Natural killer cell treated with Interleukin-12 subunit alpha and Interleukin-12 subunit beta and Interleukin-15 and Interleukin-18, amount 100 ng/mL, for 72 hours (primary cell): ENCODE data around the gene VPS51. TPM values are rescaled to one million over a fixed set of nuclear protein-coding genes. Genes with fewer than 3 reads are reported as not detected.

ENCODE experiments used
- ATAC-seq, 2 donors: fragments of 150-1000 bp; cut with Tn5 transposase in 1 of 2; sonication (Bioruptor Pico), chemical (Tn5 transposase) in 1 of 2; 2 replicates each; pipeline ENCODE4 v1.10.0; 2021
- DNase-seq: peaks from one replicate; pipeline ENCODE4 v3.0.0; 2022; ENCODE audit warnings: low spot score
- H3K27ac Mint-ChIP-seq, 2 donors: 1 replicate in 1 of 2; 2 replicates in 1 of 2; pipeline ENCODE4 v1.8.0; 2022; ENCODE audit warnings: mixed read lengths in 2 of 2, mild to moderate bottlenecking in 1 of 2, moderate library complexity in 1 of 2
- H3K27me3 Mint-ChIP-seq, 2 donors: 1 replicate in 1 of 2; 2 replicates in 1 of 2; pipeline ENCODE4 v1.8.0; 2022; ENCODE audit warnings: mixed read lengths in 2 of 2
- H3K36me3 Mint-ChIP-seq: one replicate; pipeline ENCODE4 v1.8.0; 2022; ENCODE audit warnings: mixed read lengths
- H3K4me1 Mint-ChIP-seq, 2 donors: 1 replicate in 1 of 2; 2 replicates in 1 of 2; pipeline ENCODE4 v1.8.0; 2022; ENCODE audit warnings: low read depth in 2 of 2, mixed read lengths in 2 of 2, mild to moderate bottlenecking in 1 of 2
- H3K4me3 Mint-ChIP-seq: one replicate; pipeline ENCODE4 v1.8.0; 2022; ENCODE audit warnings: mixed read lengths
- H3K9me3 Mint-ChIP-seq: 2 replicates; pipeline ENCODE4 v1.8.0; 2022; ENCODE audit warnings: mixed read lengths
- total RNA-seq, 2 donors: library from RNA; stranded (reverse); gene quantifications; one replicate each; pipeline ENCODE4 v1.2.3, GENCODE V29; 2022

The VPS51 gene
- total RNA-seq, 2 donors from 2014 or later, result 132 to 149 TPM

GRCh38 chr11:65151331-65151899, 55.4 kb downstream of the VPS51 start:
- DNase-seq, result no peak
- no peak for ATAC-seq
- no peak overlapping the region for H3K27ac Mint-ChIP-seq

GRCh38 chr11:65152122-65152521, 56.1 kb downstream of the VPS51 start:
- Mint-ChIP-seq H3K36me3 (no peaks in the 10 kb centered on the region), H3K4me3 (no peak overlapping the region), H3K27ac (no peak overlapping the region), H3K4me1 (peaks cover 0 to 5% of the 10 kb centered on the region in 2 donors), H3K27me3 (peaks cover 0 to 19% of the 10 kb centered on the region in 2 donors), H3K9me3 (no peaks in the 10 kb centered on the region)
- ATAC-seq (no peak), DNase-seq (no peak)

More at GRCh38 chr11:65151331-65151899, 55.4 kb downstream of the VPS51 start:
- Mint-ChIP-seq H3K4me1 (peaks cover 0 to 5% of the 10 kb centered on the region in 2 donors), H3K9me3 (no peaks in the 10 kb centered on the region), H3K36me3 (no peaks in the 10 kb centered on the region), H3K4me3 (no peak overlapping the region), H3K27me3 (peaks cover 0 to 19% of the 10 kb centered on the region in 2 donors)

GRCh38 chr11:65156256-65156655, 60.2 kb downstream of the VPS51 start:
- no peak for DNase-seq
- no peaks in the 10 kb centered on the region for H3K4me1 Mint-ChIP-seq
- H3K27ac Mint-ChIP-seq, result no peak overlapping the region
- no peak for ATAC-seq
- no peak overlapping the region for H3K4me3 Mint-ChIP-seq
- no peaks in the 10 kb centered on the region for H3K9me3 Mint-ChIP-seq
- H3K27me3 Mint-ChIP-seq, result peaks cover 0 to 16% of the 10 kb centered on the region in 2 donors
- H3K36me3 Mint-ChIP-seq, result no peaks in the 10 kb centered on the region

GRCh38 chr11:65156926-65157325, 60.9 kb downstream of the VPS51 start:
- peaks cover 0 to 9% of the 10 kb centered on the region in 2 donors for H3K27me3 Mint-ChIP-seq
- DNase-seq (no peak), ATAC-seq (no peak)
- no peaks in the 10 kb centered on the region for H3K9me3 Mint-ChIP-seq
- H3K4me3 Mint-ChIP-seq, result no peak overlapping the region
- H3K4me1 Mint-ChIP-seq, result no peaks in the 10 kb centered on the region
- no peak overlapping the region for H3K27ac Mint-ChIP-seq
- no peaks in the 10 kb centered on the region for H3K36me3 Mint-ChIP-seq

- H3K27me3 Mint-ChIP-seq, result peaks cover 0 to 9% of the 10 kb centered on the region in 2 donors
- H3K36me3 Mint-ChIP-seq, result no peaks in the 10 kb centered on the region
- no peak overlapping the region for H3K27ac Mint-ChIP-seq
- H3K4me1 Mint-ChIP-seq, result no peaks in the 10 kb centered on the region
- no peak for DNase-seq
- H3K9me3 Mint-ChIP-seq, result no peaks in the 10 kb centered on the region
- ATAC-seq, result no peak
- H3K4me3 Mint-ChIP-seq, result no peak overlapping the region
Observed at GRCh38 chr11:65157336-65157735, 61.3 kb downstream of the VPS51 start.

- no peak overlapping the region for H3K4me3 Mint-ChIP-seq
- no peaks in the 10 kb centered on the region for H3K4me1 Mint-ChIP-seq
- ATAC-seq (no peak), DNase-seq (no peak)
- no peaks in the 10 kb centered on the region for H3K36me3 Mint-ChIP-seq
- H3K27ac Mint-ChIP-seq, result no peak overlapping the region
- no peaks in the 10 kb centered on the region for H3K9me3 Mint-ChIP-seq
- H3K27me3 Mint-ChIP-seq, result peaks cover 0 to 5% of the 10 kb centered on the region in 2 donors
Observed at GRCh38 chr11:65159012-65159411, 63.0 kb downstream of the VPS51 start.

GRCh38 chr11:65160643-65161042, 64.6 kb downstream of the VPS51 start:
- no peak for ATAC-seq

More at GRCh38 chr11:65160643-65161042, 64.6 kb downstream of the VPS51 start:
- peaks cover 0 to 5% of the 10 kb centered on the region in 2 donors for H3K27me3 Mint-ChIP-seq
- H3K4me3 Mint-ChIP-seq, result no peak overlapping the region
- H3K27ac Mint-ChIP-seq, result no peak overlapping the region
- no peaks in the 10 kb centered on the region for H3K9me3 Mint-ChIP-seq
- no peak for DNase-seq
- no peaks in the 10 kb centered on the region for H3K4me1 Mint-ChIP-seq
- H3K36me3 Mint-ChIP-seq, result no peaks in the 10 kb centered on the region

Other genes starting within 250 kb of the VPS51 start
- gene EHD1, start 217.6 kb upstream of the VPS51 start, total RNA-seq, result 100 to 1,000 TPM; 202 to 235 TPM
- 10 to 100 TPM; 24.1 to 31.9 TPM for gene ATG2A, start 179.0 kb upstream of the VPS51 start, total RNA-seq
- 10 to 100 TPM; 32.6 to 35.6 TPM for gene PPP2R5B, start 171.5 kb upstream of the VPS51 start, total RNA-seq
- gene GPHA2, start 160.3 kb upstream of the VPS51 start, total RNA-seq, result not detected
- not detected for gene MAJIN, start 124.1 kb upstream of the VPS51 start, total RNA-seq
- gene BATF2, start 99.2 kb upstream of the VPS51 start, total RNA-seq, result not detected
- 10 to 100 TPM; 29.4 to 50.5 TPM for gene ARL2, start 82.1 kb upstream of the VPS51 start, total RNA-seq
- gene SNX15, start 68.8 kb upstream of the VPS51 start, total RNA-seq, result 10 to 100 TPM; 14.1 to 28.2 TPM
- gene SAC3D1, start 55.0 kb upstream of the VPS51 start, total RNA-seq, result 10 to 100 TPM in 1 of 2 donors, 1 to 10 TPM in 1; 7.6 to 18.5 TPM
- 10 to 100 TPM; 14.2 to 34.7 TPM for gene NAALADL1, start 37.7 kb upstream of the VPS51 start, total RNA-seq
- gene CDCA5, start 12.2 kb upstream of the VPS51 start, total RNA-seq, result 100 to 1,000 TPM in 1 of 2 donors, 10 to 100 TPM in 1; 59.2 to 140 TPM
- gene ZFPL1, start 12.0 kb upstream of the VPS51 start, total RNA-seq, result 10 to 100 TPM; 34.1 to 36.5 TPM
- gene TM7SF2, start 15.7 kb downstream of the VPS51 start, total RNA-seq, result 10 to 100 TPM; 18.6 to 30.7 TPM
- 10 to 100 TPM in 1 of 2 donors, 1 to 10 TPM in 1; 9.8 to 23.7 TPM for gene ZNHIT2, start 21.5 kb downstream of the VPS51 start, total RNA-seq
- gene FAU, start 25.9 kb downstream of the VPS51 start, total RNA-seq, result 100 to 1,000 TPM; 681 to 986 TPM
- 10 to 100 TPM; 77.8 to 80.4 TPM for gene MRPL49, start 26.1 kb downstream of the VPS51 start, total RNA-seq
- gene SYVN1, start 38.3 kb downstream of the VPS51 start, total RNA-seq, result 10 to 100 TPM; 78.8 to 80.1 TPM
- gene SPDYC, start 74.0 kb downstream of the VPS51 start, total RNA-seq, result not detected
- 100 to 1,000 TPM; 141 to 146 TPM for gene CAPN1, start 85.7 kb downstream of the VPS51 start, total RNA-seq
- 10 to 100 TPM; 56.8 to 80.9 TPM for gene POLA2, start 165.7 kb downstream of the VPS51 start, total RNA-seq
- gene CDC42EP2, start 218.7 kb downstream of the VPS51 start, total RNA-seq, result 1 to 10 TPM in 1 of 2 donors, not detected in 1; 1.7 TPM
- 10 to 100 TPM; 61.8 to 82.5 TPM for gene DPF2, start 237.6 kb downstream of the VPS51 start, total RNA-seq